ENCODE measurements around the gene OSBPL10.

OSBPL10 gene

DNA sequence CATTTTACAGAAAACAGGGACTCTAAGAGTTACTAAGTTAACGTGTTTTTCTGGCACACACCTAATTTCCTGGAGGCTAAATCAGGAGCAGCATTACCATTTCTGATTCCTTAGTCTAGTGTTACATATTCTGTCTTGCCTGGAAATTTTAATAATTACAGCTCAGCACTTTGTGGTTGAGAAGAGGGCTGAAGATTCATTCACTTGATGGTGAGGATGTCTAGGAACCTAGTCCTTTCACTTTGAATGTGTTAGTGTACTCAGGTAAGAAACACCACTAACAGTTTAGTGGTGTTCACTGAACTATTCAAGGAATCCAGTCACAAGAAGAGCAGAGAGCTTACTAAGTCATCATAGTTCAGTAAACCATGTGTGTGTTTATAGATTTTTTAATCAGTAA lies 345.5 kb downstream of the OSBPL10 start:
- Histone ChIP-seq H4K8ac (ENCODE audit: low read depth, low read length) (no peak overlapping the region), H3K4me1 (ENCODE audit: control insufficient read depth in 1 of 2, insufficient read depth in 2 of 2, low read length in 2 of 2) (no peaks in the 10 kb centered on the region), H4K12ac (ENCODE audit: low read depth, low read length) (no peak overlapping the region), H3K79me1 (ENCODE audit: low read length) (no peaks in the 10 kb centered on the region), H3K27me3 (ENCODE audit: insufficient read depth, low read length) (no peaks in the 10 kb centered on the region), H2AK5ac (ENCODE audit: low read length) (no peak overlapping the region), H2BK120ac (ENCODE audit: insufficient read depth, low read length, poor library complexity) (no peak overlapping the region), H4K91ac (ENCODE audit: low read depth, low read length) (no peak overlapping the region), H3K36me3 (ENCODE audit: control insufficient read depth in 1 of 2, insufficient read depth in 2 of 2, low read length in 2 of 2) (peaks cover 7 to 8% of the 10 kb centered on the region in 2 experiments), H3K23ac (ENCODE audit: low read length) (no peak overlapping the region), H3K4ac (ENCODE audit: low read depth, low read length) (no peak overlapping the region), H3K4me3 (ENCODE audit: low read depth, low read length) (no peak overlapping the region), H3K14ac (ENCODE audit: low read length) (no peak overlapping the region), H3K18ac (ENCODE audit: low read length) (no peak overlapping the region), H3K79me2 (ENCODE audit: control insufficient read depth, insufficient read depth, low read length, poor library complexity) (no peaks in the 10 kb centered on the region), H3K27ac (ENCODE audit: low read depth, low read length) (no peak overlapping the region), H3K4me2 (ENCODE audit: low read length) (no peak overlapping the region), H2AFZ (ENCODE audit: insufficient read depth, low read length, poor library complexity) (no peak overlapping the region), H2BK5ac (ENCODE audit: low read depth, low read length, poor library complexity) (no peak overlapping the region), H2BK12ac (ENCODE audit: low read length) (no peak overlapping the region), H3K9ac (ENCODE audit: low read length) (no peak overlapping the region), H3K9me3 (ENCODE audit: insufficient read depth, low read depth, low read length) (no peaks in the 10 kb centered on the region)
- DNase-seq: no peak
- no CpG with 5 or more reads among the region's 1 CpG for WGBS (ENCODE audit: extremely low coverage, insufficient coverage, insufficient read length)

- H4K12ac ChIP-seq (ENCODE audit: low read depth, low read length): no peak overlapping the region
- no peak overlapping the region for H3K27ac ChIP-seq (ENCODE audit: low read depth, low read length)
- no peak overlapping the region for H3K18ac ChIP-seq (ENCODE audit: low read length)
- peaks cover 7 to 8% of the 10 kb centered on the region in 2 experiments for H3K36me3 ChIP-seq (ENCODE audit: control insufficient read depth in 1 of 2, insufficient read depth in 2 of 2, low read length in 2 of 2)
- no peak overlapping the region for H2BK120ac ChIP-seq (ENCODE audit: insufficient read depth, low read length, poor library complexity)
- no peak overlapping the region for H3K4me2 ChIP-seq (ENCODE audit: low read length)
- H3K79me2 ChIP-seq (ENCODE audit: control insufficient read depth, insufficient read depth, low read length, poor library complexity): no peaks in the 10 kb centered on the region
- no peaks in the 10 kb centered on the region for H3K27me3 ChIP-seq (ENCODE audit: insufficient read depth, low read length)
- H3K23ac ChIP-seq (ENCODE audit: low read length): peak overlapping the region; percentile 92
- H3K4me1 ChIP-seq (ENCODE audit: control insufficient read depth in 1 of 2, insufficient read depth in 2 of 2, low read length in 2 of 2): no peaks in the 10 kb centered on the region
- H3K4me3 ChIP-seq (ENCODE audit: low read depth, low read length): no peak overlapping the region
- no peak overlapping the region for H2AFZ ChIP-seq (ENCODE audit: insufficient read depth, low read length, poor library complexity)
- no peak overlapping the region for H2BK12ac ChIP-seq (ENCODE audit: low read length)
- peak; percentile 7 to 28 for DNase-seq
- no peak overlapping the region for H3K9ac ChIP-seq (ENCODE audit: low read length)
- H3K9me3 ChIP-seq (ENCODE audit: insufficient read depth, low read depth, low read length): no peaks in the 10 kb centered on the region
- H3K4ac ChIP-seq (ENCODE audit: low read depth, low read length): no peak overlapping the region
- no peak overlapping the region for H4K8ac ChIP-seq (ENCODE audit: low read depth, low read length)
- no peak overlapping the region for H3K14ac ChIP-seq (ENCODE audit: low read length)
- no CpG with 5 or more reads among the region's 2 CpGs for WGBS (ENCODE audit: extremely low coverage, insufficient coverage, insufficient read length)
- no peak overlapping the region for H2AK5ac ChIP-seq (ENCODE audit: low read length)
- H3K79me1 ChIP-seq (ENCODE audit: low read length): no peaks in the 10 kb centered on the region
- no peak overlapping the region for H2BK5ac ChIP-seq (ENCODE audit: low read depth, low read length, poor library complexity)
- no peak overlapping the region for H4K91ac ChIP-seq (ENCODE audit: low read depth, low read length)
Observed at GRCh38 chr3:31634476-31634875, 346.6 kb downstream of the OSBPL10 start.

DNA sequence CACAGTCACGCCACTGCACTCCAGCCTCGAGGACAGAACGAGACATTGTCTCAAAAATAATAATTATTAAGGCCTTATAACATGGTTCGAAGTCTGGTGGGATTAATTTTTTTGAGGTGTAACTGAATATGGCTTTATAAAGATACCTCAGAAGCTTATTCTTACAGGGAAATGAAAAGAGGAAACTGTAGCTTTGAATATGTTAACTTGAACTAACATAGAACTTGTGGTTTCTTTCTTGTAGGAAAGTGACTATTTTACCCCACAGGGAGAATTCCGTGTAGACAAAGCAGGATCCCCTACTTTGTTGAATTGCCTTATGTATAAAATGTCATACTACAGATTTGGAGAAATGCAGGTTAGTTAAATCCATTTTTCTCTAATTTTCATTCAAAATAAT lies 352.0 kb downstream of the OSBPL10 start:
- Histone ChIP-seq H3K79me2 (ENCODE audit: control insufficient read depth, insufficient read depth, low read length, poor library complexity) (no peaks in the 10 kb centered on the region), H2BK12ac (ENCODE audit: low read length) (no peak overlapping the region), H3K9me3 (ENCODE audit: insufficient read depth, low read depth, low read length) (no peaks in the 10 kb centered on the region), H2BK120ac (ENCODE audit: insufficient read depth, low read length, poor library complexity) (no peak overlapping the region), H3K4me2 (ENCODE audit: low read length) (no peak overlapping the region), H3K23ac (ENCODE audit: low read length) (no peak overlapping the region), H3K14ac (ENCODE audit: low read length) (no peak overlapping the region), H3K36me3 (ENCODE audit: control insufficient read depth in 1 of 2, insufficient read depth in 2 of 2, low read length in 2 of 2) (peaks cover 13 to 20% of the 10 kb centered on the region in 2 experiments), H3K27ac (ENCODE audit: low read depth, low read length) (no peak overlapping the region), H3K4me1 (ENCODE audit: control insufficient read depth in 1 of 2, insufficient read depth in 2 of 2, low read length in 2 of 2) (no peaks in the 10 kb centered on the region), H3K9ac (ENCODE audit: low read length) (no peak overlapping the region), H2AK5ac (ENCODE audit: low read length) (no peak overlapping the region), H3K27me3 (ENCODE audit: insufficient read depth, low read length) (no peaks in the 10 kb centered on the region), H4K8ac (ENCODE audit: low read depth, low read length) (no peak overlapping the region), H3K4ac (ENCODE audit: low read depth, low read length) (no peak overlapping the region), H2BK5ac (ENCODE audit: low read depth, low read length, poor library complexity) (no peak overlapping the region), H4K12ac (ENCODE audit: low read depth, low read length) (no peak overlapping the region), H4K91ac (ENCODE audit: low read depth, low read length) (no peak overlapping the region), H3K4me3 (ENCODE audit: low read depth, low read length) (no peak overlapping the region), H2AFZ (ENCODE audit: insufficient read depth, low read length, poor library complexity) (no peak overlapping the region), H3K79me1 (ENCODE audit: low read length) (no peaks in the 10 kb centered on the region), H3K18ac (ENCODE audit: low read length) (no peak overlapping the region)
- no CpG with 5 or more reads among the region's 5 CpGs for WGBS (ENCODE audit: extremely low coverage, insufficient coverage, insufficient read length)
- DNase-seq: no peak

- Histone ChIP-seq H4K91ac (ENCODE audit: low read depth, low read length) (no peak overlapping the region), H3K27me3 (ENCODE audit: insufficient read depth, low read length) (no peaks in the 10 kb centered on the region), H3K18ac (ENCODE audit: low read length) (no peak overlapping the region), H2AFZ (ENCODE audit: insufficient read depth, low read length, poor library complexity) (no peak overlapping the region), H4K8ac (ENCODE audit: low read depth, low read length) (no peak overlapping the region), H3K4me1 (ENCODE audit: control insufficient read depth in 1 of 2, insufficient read depth in 2 of 2, low read length in 2 of 2) (no peaks in the 10 kb centered on the region), H4K12ac (ENCODE audit: low read depth, low read length) (no peak overlapping the region), H3K4me3 (ENCODE audit: low read depth, low read length) (no peak overlapping the region), H2AK5ac (ENCODE audit: low read length) (no peak overlapping the region), H3K4me2 (ENCODE audit: low read length) (no peak overlapping the region), H3K79me2 (ENCODE audit: control insufficient read depth, insufficient read depth, low read length, poor library complexity) (no peaks in the 10 kb centered on the region), H3K79me1 (ENCODE audit: low read length) (no peaks in the 10 kb centered on the region), H3K36me3 (ENCODE audit: control insufficient read depth in 1 of 2, insufficient read depth in 2 of 2, low read length in 2 of 2) (peaks cover 7 to 17% of the 10 kb centered on the region in 2 experiments), H2BK12ac (ENCODE audit: low read length) (no peak overlapping the region), H3K14ac (ENCODE audit: low read length) (no peak overlapping the region), H2BK5ac (ENCODE audit: low read depth, low read length, poor library complexity) (no peak overlapping the region), H3K9ac (ENCODE audit: low read length) (no peak overlapping the region), H3K23ac (ENCODE audit: low read length) (no peak overlapping the region), H2BK120ac (ENCODE audit: insufficient read depth, low read length, poor library complexity) (no peak overlapping the region), H3K4ac (ENCODE audit: low read depth, low read length) (no peak overlapping the region), H3K9me3 (ENCODE audit: insufficient read depth, low read depth, low read length) (no peaks in the 10 kb centered on the region), H3K27ac (ENCODE audit: low read depth, low read length) (no peak overlapping the region)
- WGBS (ENCODE audit: extremely low coverage, insufficient coverage, insufficient read length): no CpG with 5 or more reads among the region's 2 CpGs
- DNase-seq: no peak
Observed at GRCh38 chr3:31625358-31625757, 355.7 kb downstream of the OSBPL10 start.
